ENCODE results near the gene OR52N2.

OR52N2 gene

GRCh38 chr11:5847711-5848110, 39.0 kb downstream of the OR52N2 start:
- H3K36me3 ChIP-seq (ENCODE audit: insufficient read depth, low read length), result no peaks in the 10 kb centered on the region
- TF ChIP-seq EZH2 (IDR thresholded peaks at IDR 0.05), result no peak
- TF ChIP-seq POLR2AphosphoS5 (IDR thresholded peaks at IDR 0.05; ENCODE audit: borderline replicate concordance, low read depth, low read length), result no peak
- no peak for TF ChIP-seq FOXP2 (optimal IDR thresholded peaks at IDR 0.05; ENCODE audit: control extremely low read depth, extremely low read length, insufficient read depth)
- H3K9me3 ChIP-seq (ENCODE audit: low read depth, low read length), result no peaks in the 10 kb centered on the region
- DNase-seq (ENCODE audit: low read depth, low spot score), result no peak
- no peak overlapping the region for H3K4me3 ChIP-seq
- H3K9ac ChIP-seq (ENCODE audit: insufficient read length), result no peak overlapping the region
- H3K27ac ChIP-seq, result no peak overlapping the region

- TF ChIP-seq FOXP2 (optimal IDR thresholded peaks at IDR 0.05; ENCODE audit: control extremely low read depth, extremely low read length, insufficient read depth) (no peak), EZH2 (IDR thresholded peaks at IDR 0.05) (no peak), POLR2AphosphoS5 (IDR thresholded peaks at IDR 0.05; ENCODE audit: borderline replicate concordance, low read depth, low read length) (no peak)
- H3K27ac ChIP-seq, result no peak overlapping the region
- no peaks in the 10 kb centered on the region for H3K36me3 ChIP-seq (ENCODE audit: insufficient read depth, low read length)
- no peak for DNase-seq (ENCODE audit: low read depth, low spot score)
- H3K9me3 ChIP-seq (ENCODE audit: low read depth, low read length), result no peaks in the 10 kb centered on the region
- no peak overlapping the region for H3K4me3 ChIP-seq
- no peak overlapping the region for H3K9ac ChIP-seq (ENCODE audit: insufficient read length)
Measured at GRCh38 chr11:5851002-5851401, 42.3 kb downstream of the OR52N2 start.

- H3K36me3 ChIP-seq (ENCODE audit: insufficient read depth, low read length), result no peaks in the 10 kb centered on the region
- H3K4me3 ChIP-seq, result no peak within 1 kb of the TSS
- H3K9me3 ChIP-seq (ENCODE audit: low read depth, low read length), result no peaks in the 10 kb centered on the region
- no peak within 1 kb of the TSS for H3K27ac ChIP-seq
- TF ChIP-seq EZH2 (IDR thresholded peaks at IDR 0.05), result no peak
- TF ChIP-seq FOXP2 (optimal IDR thresholded peaks at IDR 0.05; ENCODE audit: control extremely low read depth, extremely low read length, insufficient read depth), result no peak
- no peak for TF ChIP-seq POLR2AphosphoS5 (IDR thresholded peaks at IDR 0.05; ENCODE audit: borderline replicate concordance, low read depth, low read length)
- no peak for DNase-seq (ENCODE audit: low read depth, low spot score)
- no peak within 1 kb of the TSS for H3K9ac ChIP-seq (ENCODE audit: insufficient read length)
Measured at GRCh38 chr11:5857590-5857989, 48.9 kb downstream of the OR52N2 start, which contains the start of gene OR52E8. TSS of gene OR52E8 (minus strand) at chr11:5857690. CDS start at chr11:5857690, 0 bp downstream.

GRCh38 chr11:5865826-5866225, 57.1 kb downstream of the OR52N2 start:
- no peak overlapping the region for H3K27ac ChIP-seq
- no peak overlapping the region for H3K9ac ChIP-seq (ENCODE audit: insufficient read length)
- DNase-seq (ENCODE audit: low read depth, low spot score), result no peak
- no peak for TF ChIP-seq POLR2AphosphoS5 (IDR thresholded peaks at IDR 0.05; ENCODE audit: borderline replicate concordance, low read depth, low read length)
- TF ChIP-seq FOXP2 (optimal IDR thresholded peaks at IDR 0.05; ENCODE audit: control extremely low read depth, extremely low read length, insufficient read depth), result no peak
- no peak for TF ChIP-seq EZH2 (IDR thresholded peaks at IDR 0.05)
- no peaks in the 10 kb centered on the region for H3K36me3 ChIP-seq (ENCODE audit: insufficient read depth, low read length)
- H3K4me3 ChIP-seq, result no peak overlapping the region
- no peaks in the 10 kb centered on the region for H3K9me3 ChIP-seq (ENCODE audit: low read depth, low read length)
